IgD-negative memory B cell (primary cell): ENCODE data around the gene CMIP. TPM values are rescaled to one million over a fixed set of nuclear protein-coding genes. Genes with fewer than 3 reads are reported as not detected.

Experiments
- H3K27ac Mint-ChIP-seq, 3 donors: one replicate each; pipeline ENCODE4 v1.8.0; 2020 to 2022; ENCODE audit warnings: mild to moderate bottlenecking in 3 of 3, mixed read lengths in 3 of 3, moderate library complexity in 1 of 3
- H3K27me3 Mint-ChIP-seq: one replicate; pipeline ENCODE4 v1.8.0; 2021; ENCODE audit warnings: mixed read lengths
- H3K36me3 Mint-ChIP-seq: one replicate; pipeline ENCODE4 v1.8.0; 2020; ENCODE audit warnings: mild to moderate bottlenecking, mixed read lengths
- H3K4me1 Mint-ChIP-seq, 3 donors: one replicate each; pipeline ENCODE4 v1.8.0; 2020 to 2022; ENCODE audit warnings: mixed read lengths in 3 of 3, mild to moderate bottlenecking in 1 of 3
- H3K4me3 Mint-ChIP-seq, 4 donors: one replicate each; pipeline ENCODE4 v1.8.0; 2020 to 2022; ENCODE audit warnings: mild to moderate bottlenecking in 4 of 4, mixed read lengths in 4 of 4, moderate library complexity in 3 of 4
- H3K9me3 Mint-ChIP-seq, 3 donors: one replicate each; pipeline ENCODE4 v1.8.0; 2020 to 2021; ENCODE audit warnings: mixed read lengths in 3 of 3, mild to moderate bottlenecking in 1 of 3
- polyA plus RNA-seq: library from polyadenylated mRNA; unstranded; fragments of 300-500 nt; fragmentation: Illumina TruSeq; gene quantifications from one replicate; pipeline ENCODE4 v1.2.3, GENCODE V29; 2021

The CMIP gene
- polyA plus RNA-seq, 1 donor from 2014 or later: 1.4 TPM

DNA sequence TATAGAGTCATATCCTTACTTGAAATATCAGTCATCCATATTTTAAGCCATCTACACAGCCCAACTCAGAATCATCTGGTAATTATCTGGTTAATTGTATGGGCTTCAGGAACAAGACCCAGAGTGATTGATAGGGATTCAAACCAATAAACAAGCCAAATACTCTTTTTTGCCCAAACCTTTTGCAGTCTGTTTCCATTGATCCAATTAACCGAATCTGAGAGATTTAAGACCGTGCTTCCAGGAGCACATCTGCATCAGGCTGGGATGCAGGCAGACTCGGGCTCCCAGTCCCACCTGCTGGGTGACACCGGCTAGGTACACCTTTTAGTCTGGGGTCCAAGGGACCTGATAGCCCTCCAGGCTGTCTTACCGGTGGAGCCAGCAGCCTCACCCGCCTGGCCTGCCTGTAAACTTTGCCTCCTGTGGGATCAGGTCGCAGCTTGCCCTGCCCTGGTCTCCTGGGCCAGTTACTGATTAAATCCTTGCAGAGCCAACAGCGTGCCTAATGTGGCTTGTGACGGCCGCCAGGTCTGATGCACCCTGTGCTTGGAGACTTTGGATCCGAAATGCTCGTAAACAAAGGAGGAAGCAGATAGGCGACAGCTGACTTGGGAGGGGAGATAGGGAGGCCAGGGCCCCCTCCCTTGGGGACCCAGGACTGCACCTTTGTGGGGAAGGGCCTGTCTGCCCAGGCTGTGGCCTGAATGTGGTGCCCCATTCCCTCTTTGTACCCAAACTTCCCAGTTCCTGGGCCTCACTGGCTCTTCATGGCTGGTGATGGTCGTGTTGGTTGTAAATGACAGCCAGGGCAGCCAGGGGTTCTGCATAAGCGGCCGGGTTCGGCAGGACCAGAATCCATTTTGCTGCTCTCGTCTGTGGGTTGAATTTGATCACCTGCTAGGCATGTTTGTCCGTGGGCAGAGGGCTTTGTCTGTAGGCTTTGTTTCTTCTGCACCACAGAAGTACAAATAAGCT lies 3.8 kb downstream of the CMIP start:
- Mint-ChIP-seq H3K27ac (peak overlapping the region in 1 of 3 donors; percentile 91), H3K4me3 (peak overlapping the region in 3 of 4 donors; percentile 46 to 94 (median 62)), H3K36me3 (peaks cover 7% of the 10 kb centered on the region), H3K9me3 (peaks cover 0 to 11% (median 3%) of the 10 kb centered on the region in 3 donors), H3K27me3 (no peaks in the 10 kb centered on the region), H3K4me1 (peaks cover 44 to 56% (median 53%) of the 10 kb centered on the region in 3 donors)

DNA sequence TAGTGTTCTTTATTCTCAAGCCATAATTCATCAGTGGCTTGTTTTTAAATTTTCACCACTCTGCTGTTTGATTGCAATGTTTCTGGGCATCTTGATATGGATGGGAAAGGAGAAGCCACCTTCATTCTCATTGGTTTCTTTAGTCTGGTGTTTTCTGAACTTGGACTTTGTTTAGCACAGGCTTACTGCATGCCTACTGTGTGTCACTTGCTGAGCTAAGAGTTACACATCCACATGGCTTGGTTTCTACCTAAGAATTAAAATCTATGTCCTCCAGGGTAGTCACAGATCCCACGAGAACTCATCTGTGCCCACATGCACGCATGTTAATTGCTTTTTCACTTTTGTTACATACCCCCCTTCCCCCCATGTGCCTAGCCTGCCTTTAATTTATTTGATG lies 4.6 kb downstream of the CMIP start:
- Mint-ChIP-seq H3K36me3 (peaks cover 7% of the 10 kb centered on the region), H3K9me3 (peaks cover 0 to 11% (median 3%) of the 10 kb centered on the region in 3 donors), H3K27me3 (no peaks in the 10 kb centered on the region), H3K27ac (peak overlapping the region in 1 of 3 donors; percentile 91), H3K4me3 (peak overlapping the region in 2 of 4 donors; percentile 76 to 94), H3K4me1 (peaks cover 46 to 59% (median 56%) of the 10 kb centered on the region in 3 donors)

DNA sequence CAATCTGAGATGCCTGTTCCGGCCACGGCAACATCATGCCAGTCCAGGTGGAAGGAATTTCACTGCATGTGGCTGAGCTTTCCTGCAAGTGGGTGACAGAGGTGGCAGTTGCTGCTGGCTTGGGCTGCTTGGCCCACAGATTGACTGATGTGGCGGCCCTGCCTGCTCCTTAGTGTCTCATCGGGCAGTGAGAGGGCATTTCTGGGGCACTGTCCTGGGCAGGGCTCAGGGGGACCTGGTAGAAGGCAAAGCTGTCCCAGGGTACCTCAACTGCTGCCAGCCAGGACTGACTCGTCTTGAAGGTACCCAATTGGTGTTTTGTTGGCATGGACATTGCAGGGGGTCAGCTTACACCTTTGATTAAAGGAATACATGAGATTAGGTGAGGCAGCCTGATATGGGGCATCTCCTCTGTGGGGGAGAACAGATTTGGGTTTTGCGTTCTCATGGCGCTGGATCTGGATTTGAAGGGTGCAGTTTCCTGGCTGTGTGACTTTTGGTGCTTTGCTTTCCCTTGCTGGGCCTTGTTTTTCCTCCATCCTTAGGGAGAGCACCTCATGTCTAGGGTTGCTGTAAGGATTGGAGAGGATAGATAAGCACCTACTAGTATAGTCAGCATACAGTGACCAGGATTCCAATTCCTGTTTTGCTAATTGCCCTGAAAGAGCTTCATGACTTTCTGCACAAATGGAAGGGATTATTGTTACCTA lies 5.4 kb downstream of the CMIP start:
- Mint-ChIP-seq H3K27me3 (no peaks in the 10 kb centered on the region), H3K27ac (peak overlapping the region in 2 of 3 donors; percentile 43 to 69), H3K36me3 (peaks cover 7% of the 10 kb centered on the region), H3K4me1 (peaks cover 51 to 64% (median 63%) of the 10 kb centered on the region in 3 donors), H3K4me3 (peak overlapping the region in 3 of 4 donors; percentile 63 to 76 (median 71)), H3K9me3 (peaks cover 0 to 11% (median 3%) of the 10 kb centered on the region in 3 donors)

DNA sequence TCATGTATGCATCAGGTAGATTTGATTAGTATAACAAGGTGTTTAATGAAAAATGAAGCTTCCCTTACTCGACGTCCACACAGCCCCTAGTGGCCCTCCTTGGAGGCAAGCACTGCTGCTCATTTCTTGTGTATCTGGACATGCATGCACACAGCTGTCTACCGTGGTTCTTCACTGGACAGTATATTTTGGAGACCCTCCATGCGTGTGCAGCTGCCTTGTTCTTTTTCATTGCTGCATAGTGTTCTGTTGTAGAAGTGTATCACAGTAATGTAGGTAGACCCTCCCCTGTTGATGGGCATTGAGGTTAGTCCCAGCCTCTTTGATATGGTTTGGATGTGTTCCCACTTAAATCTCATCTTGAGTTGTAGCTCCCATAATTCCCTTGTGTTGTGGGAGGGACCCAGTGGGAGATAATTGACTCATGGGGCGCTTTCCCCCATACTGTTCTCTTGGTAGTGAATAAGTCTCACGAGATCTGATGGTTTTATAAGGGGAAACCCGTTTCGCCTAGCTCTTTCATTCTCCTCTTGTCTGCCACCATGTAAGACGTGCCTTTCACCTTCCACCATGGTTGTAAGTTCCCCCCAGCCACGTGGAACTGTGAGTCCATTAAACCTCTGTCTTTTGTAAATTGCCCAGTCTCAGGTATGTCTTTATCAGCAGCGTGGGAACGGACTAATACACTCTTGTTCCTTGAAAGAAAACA lies 6.3 kb downstream of the CMIP start:
- peaks cover 52 to 62% (median 61%) of the 10 kb centered on the region in 3 donors for H3K4me1 Mint-ChIP-seq
- no peaks in the 10 kb centered on the region for H3K27me3 Mint-ChIP-seq
- H3K36me3 Mint-ChIP-seq: peaks cover 7% of the 10 kb centered on the region
- H3K9me3 Mint-ChIP-seq: peaks cover 0 to 11% (median 3%) of the 10 kb centered on the region in 3 donors
- H3K27ac Mint-ChIP-seq: peak overlapping the region; percentile 32 to 46 (median 43)
- H3K4me3 Mint-ChIP-seq: peak overlapping the region in 2 of 4 donors; percentile 22 to 63

DNA sequence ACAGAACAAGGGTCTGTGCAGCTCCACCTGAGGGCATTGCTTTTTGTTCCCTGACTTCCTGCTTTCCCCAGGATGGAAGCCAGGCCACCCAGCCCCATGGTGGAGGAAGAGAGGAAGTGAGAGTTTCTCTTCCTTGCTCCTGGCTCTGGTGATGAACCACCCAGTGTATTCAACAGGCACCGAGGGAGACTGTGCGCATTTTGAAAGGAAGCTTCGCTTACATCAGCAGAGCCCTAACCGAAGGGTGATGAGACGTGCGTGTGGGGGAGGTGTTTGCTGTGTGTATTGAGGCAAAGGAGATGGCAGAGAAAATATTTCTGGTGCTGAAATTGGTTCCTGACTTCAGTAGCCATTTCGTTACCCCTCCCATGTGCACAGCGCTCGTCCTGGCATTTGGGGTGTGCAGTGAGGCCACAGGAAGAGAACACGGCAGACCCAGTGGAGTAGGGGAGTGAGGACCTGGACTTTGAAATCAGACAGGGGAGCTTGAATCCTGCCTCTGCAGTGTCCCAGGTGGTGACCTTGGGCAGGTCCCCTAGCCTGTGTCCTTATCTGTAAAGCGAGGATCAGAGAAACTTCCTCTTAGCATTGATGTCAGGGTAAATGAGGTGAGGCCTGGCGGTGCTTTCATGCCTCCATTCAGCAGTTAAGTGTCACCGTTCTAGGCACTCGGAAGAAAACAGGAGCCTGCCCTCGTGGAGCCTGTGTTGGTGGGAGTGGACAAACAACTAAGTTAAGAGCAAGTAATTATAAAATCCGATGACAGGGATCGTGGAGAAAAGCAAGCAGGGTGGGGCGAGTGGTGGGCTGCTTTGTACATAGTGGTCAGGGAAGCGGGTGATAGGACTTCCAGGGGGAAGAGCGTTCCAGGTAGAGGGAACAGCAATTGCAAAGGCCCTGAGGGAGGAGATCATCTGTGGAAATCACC lies 7.4 kb downstream of the CMIP start:
- H3K27me3 Mint-ChIP-seq: peaks cover under 1% of the 10 kb centered on the region
- H3K27ac Mint-ChIP-seq: peak overlapping the region; percentile 42 to 82 (median 77)
- H3K4me3 Mint-ChIP-seq: peak overlapping the region in 3 of 4 donors; percentile 20 to 45 (median 34)
- peaks cover 7% of the 10 kb centered on the region for H3K36me3 Mint-ChIP-seq
- peaks cover 55 to 56% (median 55%) of the 10 kb centered on the region in 3 donors for H3K4me1 Mint-ChIP-seq
- peaks cover 0 to 11% (median 3%) of the 10 kb centered on the region in 3 donors for H3K9me3 Mint-ChIP-seq

DNA sequence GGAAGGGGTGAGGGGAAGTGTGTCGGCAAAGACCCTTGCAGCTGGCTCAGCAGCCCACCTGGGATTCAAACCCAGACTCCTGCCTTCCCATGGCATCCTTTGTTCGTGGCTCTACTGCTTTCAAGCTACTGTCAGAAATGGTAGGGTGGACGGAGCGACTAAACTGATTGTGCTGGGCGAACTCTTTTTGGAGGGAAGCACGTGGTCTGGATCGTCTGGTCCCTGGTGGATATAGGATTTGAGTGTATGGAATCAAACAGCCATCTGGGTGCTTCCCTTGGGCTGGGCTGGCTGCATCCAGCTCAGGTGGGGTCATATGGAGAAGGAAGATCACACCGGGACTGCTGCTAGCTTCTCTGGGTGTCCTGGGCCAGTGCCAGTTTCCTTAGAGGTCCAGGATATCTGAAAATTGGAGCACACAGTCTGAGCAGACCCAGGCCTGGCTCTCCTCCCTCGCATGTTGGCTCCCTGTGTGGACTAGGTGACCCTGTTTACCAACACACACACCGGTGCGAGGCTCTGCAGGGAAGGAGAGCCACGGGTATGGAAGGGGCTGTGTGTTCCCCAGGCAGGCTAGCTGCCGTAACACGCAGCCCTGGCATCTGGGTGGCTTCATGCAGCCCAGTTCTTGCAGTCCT lies 8.6 kb downstream of the CMIP start:
- Mint-ChIP-seq H3K4me1 (peaks cover 51 to 56% (median 55%) of the 10 kb centered on the region in 3 donors), H3K4me3 (peak overlapping the region in 1 of 4 donors; percentile 34), H3K9me3 (peaks cover 0 to 11% (median 3%) of the 10 kb centered on the region in 3 donors), H3K36me3 (peaks cover 7% of the 10 kb centered on the region), H3K27me3 (peaks cover 1% of the 10 kb centered on the region), H3K27ac (no peak overlapping the region)

DNA sequence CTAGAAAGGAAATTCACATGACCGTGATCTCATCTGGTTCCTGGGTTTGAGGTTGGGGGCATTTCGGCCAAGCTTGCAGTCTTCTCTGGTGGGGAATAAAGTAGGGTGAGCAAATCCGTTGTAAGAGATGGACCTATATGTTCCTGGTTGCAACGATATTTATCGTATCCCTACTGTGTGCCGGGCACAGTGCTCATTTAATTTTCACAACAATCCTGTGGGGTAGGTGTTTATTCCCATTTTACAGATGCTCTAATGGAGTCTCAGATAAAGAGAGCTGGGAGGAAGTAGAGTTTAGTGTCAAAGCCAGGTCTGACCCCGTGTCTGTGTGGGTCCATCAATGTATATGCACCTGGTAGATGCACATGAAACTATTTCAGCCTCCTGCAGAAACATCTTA lies 9.4 kb downstream of the CMIP start:
- H3K27ac Mint-ChIP-seq: peak overlapping the region in 1 of 3 donors; percentile 31
- H3K9me3 Mint-ChIP-seq: peaks cover 0 to 11% (median 3%) of the 10 kb centered on the region in 3 donors
- H3K4me1 Mint-ChIP-seq: peaks cover 50 to 52% (median 52%) of the 10 kb centered on the region in 3 donors
- peaks cover 7% of the 10 kb centered on the region for H3K36me3 Mint-ChIP-seq
- peak overlapping the region in 1 of 4 donors; percentile 49 for H3K4me3 Mint-ChIP-seq
- peaks cover 1% of the 10 kb centered on the region for H3K27me3 Mint-ChIP-seq

DNA sequence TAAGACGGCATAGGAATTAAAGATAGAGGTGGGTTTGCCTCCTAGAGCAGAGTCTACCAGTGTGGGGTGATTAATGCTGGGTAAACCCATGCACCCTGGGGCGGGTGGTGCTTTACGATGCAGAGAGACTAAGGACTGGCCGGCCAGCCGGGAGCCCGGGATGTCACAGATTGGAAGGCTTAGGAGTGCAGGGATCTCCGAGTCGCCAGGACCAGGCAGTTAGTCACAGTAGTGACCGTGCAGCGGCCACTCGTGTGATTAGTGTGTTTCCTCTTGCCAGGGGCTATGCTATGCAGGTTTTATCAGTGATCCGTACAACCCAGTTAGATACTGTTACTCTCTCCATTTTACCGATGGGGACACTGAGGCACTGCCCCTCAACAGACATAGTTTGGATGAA lies 10.4 kb downstream of the CMIP start:
- no peak overlapping the region for H3K4me3 Mint-ChIP-seq
- H3K4me1 Mint-ChIP-seq: peaks cover 46 to 47% (median 47%) of the 10 kb centered on the region in 3 donors
- peaks cover 0 to 11% (median 3%) of the 10 kb centered on the region in 3 donors for H3K9me3 Mint-ChIP-seq
- H3K27me3 Mint-ChIP-seq: peaks cover 1% of the 10 kb centered on the region
- H3K36me3 Mint-ChIP-seq: peaks cover 7% of the 10 kb centered on the region
- peak overlapping the region in 1 of 3 donors; percentile 12 for H3K27ac Mint-ChIP-seq

DNA sequence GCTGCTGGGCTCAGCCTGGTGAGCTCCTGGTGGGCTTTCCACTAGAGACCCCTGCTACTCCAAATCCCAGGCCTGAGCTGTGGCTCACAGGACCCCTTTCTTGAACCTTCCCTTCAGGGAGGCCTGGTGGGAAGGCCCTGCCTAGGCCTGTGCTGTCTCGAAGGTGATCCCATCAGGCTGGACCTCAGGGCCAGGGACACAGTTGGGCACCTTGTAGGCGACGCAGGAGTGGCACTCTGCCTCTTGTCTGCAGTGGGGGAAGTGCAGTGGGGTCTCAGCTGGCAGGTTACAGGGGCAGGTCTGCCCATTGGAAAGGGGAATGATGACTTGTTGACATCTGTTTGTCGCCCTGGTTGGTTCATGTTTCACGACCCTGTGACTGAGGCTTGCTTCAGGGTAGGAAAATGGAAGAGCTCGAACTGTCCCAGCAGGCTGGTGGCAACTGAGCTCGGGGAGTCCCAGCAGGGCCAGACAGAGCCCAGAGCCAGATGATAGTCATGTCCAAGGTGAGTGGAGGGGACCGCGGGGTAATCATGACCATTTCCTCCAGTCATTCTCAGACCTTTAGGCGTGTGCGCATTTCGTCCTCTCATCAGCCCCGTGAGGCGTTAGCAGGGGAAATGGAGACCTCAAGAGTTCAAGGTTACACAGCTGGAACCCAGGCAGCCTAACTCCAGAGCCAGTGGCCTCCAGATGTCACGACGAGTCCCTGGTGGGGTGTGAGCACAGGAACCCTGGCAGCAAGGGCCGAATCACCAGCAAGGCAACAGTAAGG lies 11.3 kb downstream of the CMIP start:
- Mint-ChIP-seq H3K4me3 (peak overlapping the region in 1 of 4 donors; percentile 9), H3K4me1 (peaks cover 43 to 44% (median 44%) of the 10 kb centered on the region in 3 donors)

DNA sequence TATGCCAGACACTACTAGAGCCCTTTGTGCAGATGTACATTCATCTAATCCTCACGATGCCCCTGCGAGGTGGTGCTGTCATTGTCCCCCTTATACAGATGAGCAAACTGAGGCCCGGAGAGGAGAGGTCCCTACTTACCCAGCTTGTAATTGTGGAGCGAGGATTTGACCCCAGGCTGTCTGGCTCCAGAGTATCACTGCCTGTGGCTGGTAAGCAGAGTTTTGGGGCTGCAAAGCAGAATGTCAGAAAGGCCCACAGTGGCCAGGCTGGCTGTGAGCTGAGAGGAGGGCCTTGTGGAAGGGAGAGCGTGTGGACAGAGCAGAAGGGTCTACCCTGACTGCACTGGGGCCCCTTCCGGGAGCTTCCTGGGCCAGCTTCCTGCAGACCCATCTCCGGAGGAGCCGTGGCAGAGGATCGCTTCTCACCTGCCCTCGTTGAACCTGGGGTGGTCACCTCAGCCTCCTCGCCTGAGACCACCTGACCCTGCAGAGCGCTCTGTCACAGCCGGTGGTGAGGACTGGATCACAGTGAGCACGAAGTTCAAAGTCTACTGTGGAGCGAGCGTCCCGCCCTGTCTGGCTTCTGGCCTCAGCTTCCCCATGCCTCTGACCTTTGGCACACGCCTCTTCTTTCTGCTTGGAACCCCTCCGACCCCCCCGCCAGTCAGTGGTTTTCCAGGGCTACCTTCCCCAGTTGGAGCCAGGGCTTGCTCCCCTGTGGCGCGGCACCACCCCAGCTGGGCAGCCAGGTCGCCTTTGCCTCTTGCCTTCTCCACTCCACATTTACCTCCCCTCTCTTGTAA lies 12.1 kb downstream of the CMIP start:
- Mint-ChIP-seq H3K27me3 (peaks cover 1% of the 10 kb centered on the region), H3K4me3 (peak overlapping the region in 1 of 4 donors; percentile 9), H3K4me1 (peaks cover 36 to 39% (median 38%) of the 10 kb centered on the region in 3 donors)

More for the DNA sequence above, 11.3 kb downstream of the CMIP start:
- Mint-ChIP-seq H3K27me3 (peaks cover 1% of the 10 kb centered on the region), H3K36me3 (peaks cover 2% of the 10 kb centered on the region), H3K9me3 (peaks cover 3 to 5% (median 3%) of the 10 kb centered on the region in 3 donors), H3K27ac (peak overlapping the region in 1 of 3 donors; percentile 9)

DNA sequence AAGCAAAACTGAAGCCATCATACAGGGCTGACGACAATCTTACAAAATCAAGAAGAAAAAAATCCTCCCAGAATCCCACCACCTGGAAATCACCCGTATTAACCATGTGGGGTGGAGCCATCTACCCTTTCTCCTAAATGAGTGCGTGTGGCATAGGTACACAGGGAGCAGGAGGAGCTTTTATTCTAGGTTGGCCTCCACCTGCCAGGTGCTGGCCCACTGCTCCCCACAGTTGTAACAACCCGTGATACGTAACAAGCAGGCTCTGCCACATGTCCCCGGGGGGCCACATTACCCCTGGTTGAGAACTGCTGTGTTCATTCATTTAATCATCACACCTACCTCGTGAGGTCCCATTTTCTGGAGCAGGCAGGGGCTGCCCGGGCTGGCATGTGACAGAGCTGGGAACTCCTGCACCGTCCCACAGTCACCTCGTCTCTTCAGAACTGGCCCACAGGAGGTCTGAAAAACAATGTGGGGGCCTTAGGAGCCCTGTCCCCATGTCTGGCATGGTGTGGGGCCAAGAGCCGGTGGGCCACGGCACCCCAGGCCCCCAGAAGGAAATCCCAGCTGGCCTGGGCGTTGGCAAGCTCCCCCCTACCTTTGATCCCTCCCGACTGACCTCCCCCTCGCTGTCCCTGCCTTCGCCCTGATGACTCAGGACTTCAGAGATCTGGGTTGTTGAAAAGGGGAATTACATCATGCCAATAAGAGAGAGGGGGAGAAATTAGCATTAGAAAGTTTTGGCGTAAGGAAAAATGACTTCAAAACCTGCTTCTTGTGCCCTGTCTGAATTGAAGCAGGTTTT lies 12.9 kb downstream of the CMIP start:
- peak overlapping the region in 1 of 4 donors; percentile 14 for H3K4me3 Mint-ChIP-seq
- H3K27me3 Mint-ChIP-seq: peaks cover 1% of the 10 kb centered on the region
- H3K36me3 Mint-ChIP-seq: no peaks in the 10 kb centered on the region
- H3K9me3 Mint-ChIP-seq: peaks cover 0 to 3% (median 0%) of the 10 kb centered on the region in 3 donors
- peak overlapping the region in 2 of 3 donors; percentile 66 to 89 for H3K27ac Mint-ChIP-seq
- peaks cover 29 to 36% (median 36%) of the 10 kb centered on the region in 3 donors for H3K4me1 Mint-ChIP-seq

More for the DNA sequence above, 12.1 kb downstream of the CMIP start:
- Mint-ChIP-seq H3K36me3 (no peaks in the 10 kb centered on the region), H3K9me3 (peaks cover 0 to 3% (median 2%) of the 10 kb centered on the region in 3 donors), H3K27ac (peak overlapping the region in 2 of 3 donors; percentile 66 to 89)
